ENCODE data around the gene UGT2B10.

The UGT2B10 gene

DNA sequence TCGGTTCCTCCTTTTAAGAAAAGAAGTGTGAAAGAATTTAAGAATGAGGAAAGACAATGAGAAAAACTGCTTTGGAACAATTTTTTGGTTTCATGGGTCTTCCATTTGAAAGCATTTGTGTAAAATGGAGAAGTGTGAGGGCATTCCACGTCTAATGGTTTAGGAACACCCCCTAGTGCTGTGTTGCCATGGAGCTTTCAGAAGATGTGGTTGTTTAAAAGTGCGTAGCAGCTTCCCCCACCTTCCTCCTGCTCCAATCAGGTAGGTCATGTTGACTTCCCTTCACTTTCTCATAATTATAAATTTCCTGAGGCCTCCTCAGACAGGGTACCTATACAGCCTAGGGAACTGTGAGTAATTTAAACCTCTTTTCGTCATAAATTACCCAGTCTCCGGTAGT lies 50.0 kb downstream of the UGT2B10 start:
- no peaks in the 10 kb centered on the region for H3K36me3 ChIP-seq (replicated peaks in 1 of 2; ENCODE audit: control insufficient read depth in 2 of 2, insufficient read depth in 2 of 2, low read length in 2 of 2)
- no peaks in the 10 kb centered on the region for H3K79me1 ChIP-seq (ENCODE audit: low read depth, low read length)
- H3K18ac ChIP-seq (ENCODE audit: low read length), result no peak overlapping the region
- H3K9ac ChIP-seq (ENCODE audit: low read depth, low read length, poor library complexity), result no peak overlapping the region
- no peak overlapping the region for H2BK120ac ChIP-seq (ENCODE audit: low read depth, low read length)
- no peak overlapping the region for H3K4me2 ChIP-seq (ENCODE audit: insufficient read depth, low read length, poor library complexity, severe bottlenecking)
- DNase-seq (ENCODE audit: low spot score), result no peak
- H3K23ac ChIP-seq (ENCODE audit: low read depth, low read length, poor library complexity), result no peak overlapping the region
- peak overlapping the region; percentile 32 for H2AFZ ChIP-seq (ENCODE audit: low read length)
- H2AK5ac ChIP-seq (ENCODE audit: low read depth, low read length), result no peak overlapping the region
- no peak overlapping the region for H3K4ac ChIP-seq (ENCODE audit: low read length)
- H3K4me3 ChIP-seq (ENCODE audit: low read length in 2 of 2), result no peak overlapping the region
- no peaks in the 10 kb centered on the region for H3K27me3 ChIP-seq (ENCODE audit: control insufficient read depth in 3 of 3, insufficient read depth in 3 of 3, low read depth in 1 of 3, low read length in 3 of 3)
- no CpG with 5 or more reads among the region's 5 CpGs for WGBS, 2 donors (ENCODE audit: extremely low coverage in 2 of 2, insufficient read length in 2 of 2, insufficient replicate concordance in 1 of 2)
- no peak overlapping the region for H2BK12ac ChIP-seq (ENCODE audit: low read length)
- no peak overlapping the region for H3K27ac ChIP-seq (replicated peaks; ENCODE audit: low read length)
- H3K14ac ChIP-seq (ENCODE audit: low read length), result no peak overlapping the region
- no peak overlapping the region for H2BK5ac ChIP-seq (ENCODE audit: low read length)
- no peak overlapping the region for H4K91ac ChIP-seq (ENCODE audit: low read depth, low read length, poor library complexity)
- H3K9me3 ChIP-seq (replicated peaks in 1 of 2; ENCODE audit: control insufficient read depth in 2 of 2, insufficient read depth in 1 of 2, low read depth in 1 of 2, low read length in 2 of 2), result no peaks in the 10 kb centered on the region
- H2BK15ac ChIP-seq (ENCODE audit: low read length), result no peak overlapping the region
- no peak overlapping the region for H4K8ac ChIP-seq (ENCODE audit: low read depth, low read length)
- H3K4me1 ChIP-seq (ENCODE audit: control insufficient read depth in 2 of 2, insufficient read depth in 1 of 2, low read depth in 1 of 2, low read length in 2 of 2), result peaks cover 0 to 6% of the 10 kb centered on the region in 2 donors

DNA sequence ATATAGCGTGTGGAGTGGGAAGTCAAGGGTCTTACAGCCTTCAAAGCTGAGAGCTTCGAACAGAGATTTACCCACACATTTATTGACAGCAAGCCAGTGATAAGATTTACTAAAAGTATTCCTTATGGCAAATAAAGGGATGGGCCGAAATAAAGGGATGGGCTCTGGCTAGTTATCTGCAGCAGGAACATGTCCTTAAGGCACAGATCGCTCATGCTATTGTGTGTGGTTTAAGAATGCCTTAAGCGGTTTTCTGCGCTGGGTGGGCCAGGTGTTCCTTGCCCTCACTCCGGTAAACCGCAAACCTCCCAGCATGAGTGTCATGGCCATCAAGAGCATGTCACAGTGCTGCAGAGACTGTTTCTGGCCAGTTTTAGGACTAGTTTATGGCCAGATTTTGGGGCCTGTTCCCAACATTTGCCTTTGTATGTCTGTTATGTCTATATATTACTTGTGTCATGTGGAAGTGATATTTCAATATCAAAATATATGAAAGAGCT lies 53.5 kb downstream of the UGT2B10 start:
- no peak overlapping the region for H2BK12ac ChIP-seq (ENCODE audit: low read length)
- H2BK120ac ChIP-seq (ENCODE audit: low read depth, low read length), result no peak overlapping the region
- H3K4me1 ChIP-seq (ENCODE audit: control insufficient read depth in 2 of 2, insufficient read depth in 1 of 2, low read depth in 1 of 2, low read length in 2 of 2), result peaks cover 0 to 6% of the 10 kb centered on the region in 2 donors
- H4K91ac ChIP-seq (ENCODE audit: low read depth, low read length, poor library complexity), result no peak overlapping the region
- H3K36me3 ChIP-seq (replicated peaks in 1 of 2; ENCODE audit: control insufficient read depth in 2 of 2, insufficient read depth in 2 of 2, low read length in 2 of 2), result no peaks in the 10 kb centered on the region
- no peak overlapping the region for H2AFZ ChIP-seq (ENCODE audit: low read length)
- H3K23ac ChIP-seq (ENCODE audit: low read depth, low read length, poor library complexity), result no peak overlapping the region
- no CpG with 5 or more reads among the region's 8 CpGs for WGBS, 2 donors (ENCODE audit: extremely low coverage in 2 of 2, insufficient read length in 2 of 2, insufficient replicate concordance in 1 of 2)
- H3K18ac ChIP-seq (ENCODE audit: low read length), result no peak overlapping the region
- no peaks in the 10 kb centered on the region for H3K9me3 ChIP-seq (replicated peaks in 1 of 2; ENCODE audit: control insufficient read depth in 2 of 2, insufficient read depth in 1 of 2, low read depth in 1 of 2, low read length in 2 of 2)
- H4K8ac ChIP-seq (ENCODE audit: low read depth, low read length), result no peak overlapping the region
- no peak overlapping the region for H3K27ac ChIP-seq (replicated peaks; ENCODE audit: low read length)
- no peak overlapping the region for H2BK5ac ChIP-seq (ENCODE audit: low read length)
- H3K4me2 ChIP-seq (ENCODE audit: insufficient read depth, low read length, poor library complexity, severe bottlenecking), result no peak overlapping the region
- H2BK15ac ChIP-seq (ENCODE audit: low read length), result no peak overlapping the region
- H3K4ac ChIP-seq (ENCODE audit: low read length), result no peak overlapping the region
- no peak overlapping the region for H3K14ac ChIP-seq (ENCODE audit: low read length)
- H3K9ac ChIP-seq (ENCODE audit: low read depth, low read length, poor library complexity), result no peak overlapping the region
- no peak overlapping the region for H2AK5ac ChIP-seq (ENCODE audit: low read depth, low read length)
- no peak overlapping the region for H3K4me3 ChIP-seq (ENCODE audit: low read length in 2 of 2)
- H3K79me1 ChIP-seq (ENCODE audit: low read depth, low read length), result no peaks in the 10 kb centered on the region
- no peaks in the 10 kb centered on the region for H3K27me3 ChIP-seq (ENCODE audit: control insufficient read depth in 3 of 3, insufficient read depth in 3 of 3, low read depth in 1 of 3, low read length in 3 of 3)
- DNase-seq (ENCODE audit: low spot score), result no peak

DNA sequence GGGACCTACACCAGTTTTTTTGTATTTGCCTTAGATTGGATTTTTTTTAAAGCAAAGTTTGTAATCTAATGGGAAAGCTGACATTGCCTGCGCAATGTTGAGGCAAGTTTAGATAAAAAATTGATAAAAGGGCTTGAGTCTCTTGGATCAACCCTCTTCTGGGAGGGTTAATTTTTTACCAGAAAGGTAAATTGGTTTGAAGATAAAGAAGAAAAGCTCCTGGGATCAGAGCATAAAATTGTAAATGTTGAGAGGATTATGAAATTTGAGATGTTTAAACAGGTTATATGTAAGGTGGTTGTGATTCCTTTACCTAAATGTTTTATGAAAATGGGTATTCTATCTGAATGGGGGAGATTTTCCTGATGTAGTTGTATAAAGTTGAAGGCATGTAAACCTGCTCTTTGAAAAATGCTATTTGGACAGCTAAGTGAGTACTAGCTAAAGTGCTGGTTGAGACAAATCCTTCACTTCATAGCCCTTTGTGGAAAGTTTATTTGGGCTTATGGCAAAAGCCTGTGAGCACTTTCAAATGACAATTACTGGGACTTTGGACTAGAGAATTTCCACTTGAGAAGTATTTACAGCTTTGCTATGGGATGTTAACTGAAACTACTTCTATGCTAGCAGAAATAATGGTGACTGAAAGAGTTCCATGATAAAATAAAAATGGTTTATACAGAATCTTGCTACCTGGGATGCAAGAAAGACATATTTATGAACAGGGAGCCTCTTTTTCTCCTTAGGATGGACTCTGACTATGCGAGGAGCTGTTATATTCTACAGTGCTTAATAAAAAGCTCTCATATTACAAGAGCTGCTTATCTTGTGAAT lies 56.2 kb downstream of the UGT2B10 start:
- no peak overlapping the region for H2BK120ac ChIP-seq (ENCODE audit: low read depth, low read length)
- no peak overlapping the region for H2BK12ac ChIP-seq (ENCODE audit: low read length)
- H2BK5ac ChIP-seq (ENCODE audit: low read length), result no peak overlapping the region
- no peak overlapping the region for H3K4me3 ChIP-seq (ENCODE audit: low read length in 2 of 2)
- no peak overlapping the region for H3K4ac ChIP-seq (ENCODE audit: low read length)
- no peak overlapping the region for H2AFZ ChIP-seq (ENCODE audit: low read length)
- H3K4me1 ChIP-seq (ENCODE audit: control insufficient read depth in 2 of 2, insufficient read depth in 1 of 2, low read depth in 1 of 2, low read length in 2 of 2), result no peaks in the 10 kb centered on the region
- no peak overlapping the region for H4K91ac ChIP-seq (ENCODE audit: low read depth, low read length, poor library complexity)
- H2AK5ac ChIP-seq (ENCODE audit: low read depth, low read length), result no peak overlapping the region
- H3K23ac ChIP-seq (ENCODE audit: low read depth, low read length, poor library complexity), result no peak overlapping the region
- no peak overlapping the region for H3K27ac ChIP-seq (replicated peaks; ENCODE audit: low read length)
- no peaks in the 10 kb centered on the region for H3K27me3 ChIP-seq (ENCODE audit: control insufficient read depth in 3 of 3, insufficient read depth in 3 of 3, low read depth in 1 of 3, low read length in 3 of 3)
- H3K79me1 ChIP-seq (ENCODE audit: low read depth, low read length), result no peaks in the 10 kb centered on the region
- no peak overlapping the region for H3K14ac ChIP-seq (ENCODE audit: low read length)
- DNase-seq (ENCODE audit: low spot score), result no peak
- no peak overlapping the region for H2BK15ac ChIP-seq (ENCODE audit: low read length)
- WGBS, 2 donors (ENCODE audit: extremely low coverage in 2 of 2, insufficient read length in 2 of 2, insufficient replicate concordance in 1 of 2), result no CpG with 5 or more reads among the region's 2 CpGs
- H3K9ac ChIP-seq (ENCODE audit: low read depth, low read length, poor library complexity), result no peak overlapping the region
- H3K18ac ChIP-seq (ENCODE audit: low read length), result no peak overlapping the region
- no peaks in the 10 kb centered on the region for H3K36me3 ChIP-seq (replicated peaks in 1 of 2; ENCODE audit: control insufficient read depth in 2 of 2, insufficient read depth in 2 of 2, low read length in 2 of 2)
- no peak overlapping the region for H3K4me2 ChIP-seq (ENCODE audit: insufficient read depth, low read length, poor library complexity, severe bottlenecking)
- no peaks in the 10 kb centered on the region for H3K9me3 ChIP-seq (replicated peaks in 1 of 2; ENCODE audit: control insufficient read depth in 2 of 2, insufficient read depth in 1 of 2, low read depth in 1 of 2, low read length in 2 of 2)
- H4K8ac ChIP-seq (ENCODE audit: low read depth, low read length), result no peak overlapping the region

GRCh38 chr4:68872643-68873502 lies 57.1 kb downstream of the UGT2B10 start:
- Histone ChIP-seq H3K18ac (ENCODE audit: low read length) (no peak overlapping the region), H2AFZ (ENCODE audit: low read length) (no peak overlapping the region), H3K79me1 (ENCODE audit: low read depth, low read length) (no peaks in the 10 kb centered on the region), H3K27me3 (ENCODE audit: control insufficient read depth in 3 of 3, insufficient read depth in 3 of 3, low read depth in 1 of 3, low read length in 3 of 3) (no peaks in the 10 kb centered on the region), H3K4me2 (ENCODE audit: insufficient read depth, low read length, poor library complexity, severe bottlenecking) (no peak overlapping the region), H2AK5ac (ENCODE audit: low read depth, low read length) (no peak overlapping the region), H3K14ac (ENCODE audit: low read length) (no peak overlapping the region), H2BK5ac (ENCODE audit: low read length) (no peak overlapping the region), H3K4ac (ENCODE audit: low read length) (no peak overlapping the region), H3K27ac (replicated peaks; ENCODE audit: low read length) (no peak overlapping the region), H4K91ac (ENCODE audit: low read depth, low read length, poor library complexity) (no peak overlapping the region), H3K4me3 (ENCODE audit: low read length in 2 of 2) (no peak overlapping the region), H3K9ac (ENCODE audit: low read depth, low read length, poor library complexity) (no peak overlapping the region), H3K4me1 (ENCODE audit: control insufficient read depth in 2 of 2, insufficient read depth in 1 of 2, low read depth in 1 of 2, low read length in 2 of 2) (no peaks in the 10 kb centered on the region), H3K9me3 (replicated peaks in 1 of 2; ENCODE audit: control insufficient read depth in 2 of 2, insufficient read depth in 1 of 2, low read depth in 1 of 2, low read length in 2 of 2) (no peaks in the 10 kb centered on the region), H3K36me3 (replicated peaks in 1 of 2; ENCODE audit: control insufficient read depth in 2 of 2, insufficient read depth in 2 of 2, low read length in 2 of 2) (no peaks in the 10 kb centered on the region), H3K23ac (ENCODE audit: low read depth, low read length, poor library complexity) (no peak overlapping the region), H2BK12ac (ENCODE audit: low read length) (no peak overlapping the region), H2BK15ac (ENCODE audit: low read length) (no peak overlapping the region), H4K8ac (ENCODE audit: low read depth, low read length) (no peak overlapping the region), H2BK120ac (ENCODE audit: low read depth, low read length) (no peak overlapping the region)
- no peak for DNase-seq (ENCODE audit: low spot score)
- no CpG with 5 or more reads among the region's 3 CpGs for WGBS, 2 donors (ENCODE audit: extremely low coverage in 2 of 2, insufficient read length in 2 of 2, insufficient replicate concordance in 1 of 2)
